Tongue (tissue), 2 donors: ENCODE measurements around the gene LRIG3. TPM values are rescaled to one million over a fixed set of nuclear protein-coding genes. Genes with fewer than 3 reads are reported as not detected.
"Not testable (repeated sequence)": the region's sequence is repeated elsewhere in the genome, so short reads cannot be mapped to it uniquely, and the experiment has no call there.

ENCODE experiments used
- DNase-seq: peaks from one replicate; pipeline ENCODE4 v3.0.0-alpha.2; 2015
- total RNA-seq: library from RNA; depleted of rRNA; stranded (reverse); fragments of >200 nt; gene quantifications from one replicate; pipeline ENCODE4 v1.2.3, GENCODE V29; 2014

Gene LRIG3
- total RNA-seq, 1 donor from 2014 or later: 102 TPM

GRCh38 chr12:58860056-58860787, 60.1 kb downstream of the LRIG3 start:
- DNase-seq: no peak

- DNase-seq: no peak
Observed at GRCh38 chr12:58858030-58858429, 62.3 kb downstream of the LRIG3 start.

- DNase-seq: not testable (repeated sequence)
Observed at GRCh38 chr12:58857206-58857605, 63.1 kb downstream of the LRIG3 start.

GRCh38 chr12:58855630-58856029, 64.7 kb downstream of the LRIG3 start:
- not testable (repeated sequence) for DNase-seq

- no peak for DNase-seq
Observed at GRCh38 chr12:58850826-58851225, 69.5 kb downstream of the LRIG3 start.

GRCh38 chr12:58847901-58848600, 72.3 kb downstream of the LRIG3 start:
- peak; percentile 60 for DNase-seq

- no peak for DNase-seq
Observed at GRCh38 chr12:58844161-58844560, 76.1 kb downstream of the LRIG3 start.

- no peak for DNase-seq
Observed at GRCh38 chr12:58841058-58841798, 79.1 kb downstream of the LRIG3 start.

GRCh38 chr12:58833853-58834252, 86.5 kb downstream of the LRIG3 start:
- peak; percentile 12 for DNase-seq

- DNase-seq: no peak
Observed at GRCh38 chr12:58832920-58833319, 87.4 kb downstream of the LRIG3 start.
